Gastroesophageal sphincter (tissue), 4 donors: ENCODE results near the gene PTPRD. TPM values are rescaled to one million over a fixed set of nuclear protein-coding genes. Genes with fewer than 3 reads are reported as not detected.
A peak's percentile ranks its signal among the peaks of the same experiment; 100 is the strongest.

ENCODE experiments used
- ATAC-seq: fragments of 150-250 bp; one replicate; pipeline ENCODE4 v1.9.1; 2016; ENCODE audit warnings: mild to moderate bottlenecking, moderate library complexity
- H3K27ac ChIP-seq, 4 donors: fragments of 200-600 bp; sonication (generic) in 3 of 4; 1 replicate in 3 of 4; 2 replicates in 1 of 4; pipeline ENCODE4 v1.5.1; 2016 to 2019
- H3K27me3 ChIP-seq: fragments of 200-600 bp; sonication (generic); one replicate; pipeline ENCODE4 v1.5.1; 2019
- H3K36me3 ChIP-seq, 2 donors: fragments of 200-600 bp; sonication (generic); one replicate each; pipeline ENCODE4 v1.5.1; 2019; ENCODE audit warnings: control low read depth in 1 of 2
- H3K4me1 ChIP-seq, 3 donors: fragments of 200-600 bp; sonication (generic); 1 replicate in 2 of 3; 2 replicates in 1 of 3; pipeline ENCODE4 v1.5.1; 2016 to 2019; ENCODE audit warnings: control low read depth in 2 of 3
- H3K4me3 ChIP-seq, 2 donors: fragments of 200-600 bp; sonication (generic); one replicate each; pipeline ENCODE4 v1.5.1; 2019; ENCODE audit warnings: mild to moderate bottlenecking in 1 of 2, moderate library complexity in 1 of 2
- H3K9me3 ChIP-seq, 3 donors: fragments of 200-600 bp; sonication (generic); one replicate each; pipeline ENCODE4 v1.5.1; 2017 to 2019; ENCODE audit warnings: control low read depth in 2 of 3
- CTCF ChIP-seq, 4 experiments: fragments of 200-600 bp in 2 of 4; fragments of 450-650 bp in 2 of 4; sonication (generic) in 1 of 4; IDR thresholded peaks; one replicate each; pipeline ENCODE4 v1.5.1; 2017 to 2019; ENCODE audit warnings: antibody characterized with exemption in 4 of 4, mild to moderate bottlenecking in 2 of 4, moderate library complexity in 2 of 4
- EP300 ChIP-seq: sonication (generic); formaldehyde crosslinking; IDR thresholded peaks from one replicate; pipeline ENCODE4 v1.6.1; 2017; ENCODE audit warnings: antibody characterized with exemption, mild to moderate bottlenecking
- POLR2A ChIP-seq, 2 donors: fragments of 450-650 bp; IDR thresholded peaks; one replicate each; pipeline ENCODE4 v1.6.1; 2017; ENCODE audit warnings: antibody characterized with exemption in 2 of 2, mild to moderate bottlenecking in 2 of 2, moderate library complexity in 1 of 2
- POLR2AphosphoS5 ChIP-seq: sonication (generic); formaldehyde crosslinking; IDR thresholded peaks from one replicate; pipeline ENCODE4 v1.6.1; 2017; ENCODE audit warnings: antibody characterized with exemption
- WGBS, 2 donors: methylation state at CpG; one replicate each; pipeline ENCODE4 v1.1.5; 2018; ENCODE audit warnings: low coverage in 1 of 2; 5-methylcytosine and 5-hydroxymethylcytosine counted together
- total RNA-seq, 4 donors: library from RNA; depleted of rRNA; stranded (reverse); fragments of >200 nt; gene quantifications; one replicate each; pipeline ENCODE4 v1.1.0, GENCODE V29; 2016

The PTPRD gene
- total RNA-seq, 4 donors from 2014 or later: 3.5 to 53.9 (median 15.8) TPM

- no peak for ATAC-seq
- H3K4me1 ChIP-seq: no peaks in the 10 kb centered on the region
- no peaks in the 10 kb centered on the region for H3K27me3 ChIP-seq
- WGBS, 2 donors: 5 to 18% methylated on average over 1 of the region's 1 CpG
- no peak overlapping the region for H3K27ac ChIP-seq
- no peaks in the 10 kb centered on the region for H3K36me3 ChIP-seq
- peak in 3 of 4 experiments; percentile 16 to 28 (median 17) for TF ChIP-seq CTCF (IDR thresholded peaks at IDR 0.05)
- TF ChIP-seq EP300: no peak
- H3K9me3 ChIP-seq: no peaks in the 10 kb centered on the region
- H3K4me3 ChIP-seq: no peak overlapping the region
Measured at GRCh38 chr9:9791611-9792010, 821.2 kb downstream of the PTPRD start.

- no peak overlapping the region for H3K27ac ChIP-seq
- no peaks in the 10 kb centered on the region for H3K4me1 ChIP-seq
- no peaks in the 10 kb centered on the region for H3K36me3 ChIP-seq
- no peaks in the 10 kb centered on the region for H3K27me3 ChIP-seq
- no peaks in the 10 kb centered on the region for H3K9me3 ChIP-seq
- H3K4me3 ChIP-seq: no peak overlapping the region
- TF ChIP-seq POLR2AphosphoS5: no peak
- TF ChIP-seq POLR2A (IDR thresholded peaks at IDR 0.05): no peak
- no peak for TF ChIP-seq EP300
- peak; percentile 68 to 79 (median 73) for TF ChIP-seq CTCF (IDR thresholded peaks at IDR 0.05)
- no peak for ATAC-seq
- 0 to 25% methylated on average over 1 of the region's 1 CpG for WGBS, 2 donors
Measured at GRCh38 chr9:9790216-9790872, 822.5 kb downstream of the PTPRD start.

- no peaks in the 10 kb centered on the region for H3K4me1 ChIP-seq
- H3K27ac ChIP-seq: no peak overlapping the region
- no peak overlapping the region for H3K4me3 ChIP-seq
- no peak for ATAC-seq
- 74 to 75% methylated on average over 2 to 4 of the region's 4 CpGs for WGBS, 2 donors
- TF ChIP-seq POLR2A (IDR thresholded peaks at IDR 0.05): no peak
- H3K36me3 ChIP-seq: no peaks in the 10 kb centered on the region
- H3K27me3 ChIP-seq: no peaks in the 10 kb centered on the region
- H3K9me3 ChIP-seq: no peaks in the 10 kb centered on the region
Measured at GRCh38 chr9:9783711-9784110, 829.1 kb downstream of the PTPRD start.

- ATAC-seq: no peak
- TF ChIP-seq EP300 (no peak), POLR2A (IDR thresholded peaks at IDR 0.05) (no peak), POLR2AphosphoS5 (no peak), CTCF (IDR thresholded peaks at IDR 0.05) (no peak)
- H3K4me1 ChIP-seq: no peaks in the 10 kb centered on the region
- H3K4me3 ChIP-seq: no peak overlapping the region
- WGBS, 2 donors: 68 to 77% methylated on average over 2 of the region's 2 CpGs
- H3K9me3 ChIP-seq: no peaks in the 10 kb centered on the region
- no peak overlapping the region for H3K27ac ChIP-seq
- no peaks in the 10 kb centered on the region for H3K27me3 ChIP-seq
- H3K36me3 ChIP-seq: no peaks in the 10 kb centered on the region
Measured at GRCh38 chr9:9783211-9783610, 829.6 kb downstream of the PTPRD start.

- H3K4me3 ChIP-seq: no peak overlapping the region
- H3K36me3 ChIP-seq: no peaks in the 10 kb centered on the region
- WGBS, 2 donors: 92% methylated on average over 2 of the region's 6 CpGs; no CpG with 5 or more reads in 1 of the 2 donors
- TF ChIP-seq POLR2A (IDR thresholded peaks at IDR 0.05) (no peak), EP300 (no peak), CTCF (IDR thresholded peaks at IDR 0.05) (no peak), POLR2AphosphoS5 (no peak)
- H3K27me3 ChIP-seq: no peaks in the 10 kb centered on the region
- no peaks in the 10 kb centered on the region for H3K4me1 ChIP-seq
- ATAC-seq: no peak
- no peak overlapping the region for H3K27ac ChIP-seq
- H3K9me3 ChIP-seq: no peaks in the 10 kb centered on the region
Measured at GRCh38 chr9:9778293-9778692, 834.5 kb downstream of the PTPRD start.
